ENCODE results near the gene FGF14. TPM values are rescaled to one million over a fixed set of nuclear protein-coding genes. Genes with fewer than 3 reads are reported as not detected.

The FGF14 gene
- polyA plus RNA-seq, 1 donor = 0.04 TPM

DNA sequence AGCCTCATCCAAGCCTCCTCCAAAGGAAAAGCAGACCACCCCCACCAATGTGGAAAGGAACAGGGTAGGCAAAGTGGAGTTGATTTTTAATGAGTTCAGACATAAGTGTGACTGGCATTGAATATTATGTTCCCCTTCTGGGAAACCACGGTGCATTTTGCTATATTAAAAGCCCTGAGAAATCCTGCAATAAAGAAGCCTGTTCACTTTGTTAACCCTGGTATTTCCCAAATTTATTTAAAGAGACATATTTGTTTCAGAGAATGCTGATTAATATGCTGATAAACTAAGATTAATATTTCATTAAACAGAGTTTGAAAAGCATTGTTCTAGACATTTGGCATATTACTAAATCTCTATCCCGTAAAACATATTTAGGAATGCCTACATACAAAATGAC lies 151.4 kb downstream of the FGF14 start:
- no peak for DNase-seq

DNA sequence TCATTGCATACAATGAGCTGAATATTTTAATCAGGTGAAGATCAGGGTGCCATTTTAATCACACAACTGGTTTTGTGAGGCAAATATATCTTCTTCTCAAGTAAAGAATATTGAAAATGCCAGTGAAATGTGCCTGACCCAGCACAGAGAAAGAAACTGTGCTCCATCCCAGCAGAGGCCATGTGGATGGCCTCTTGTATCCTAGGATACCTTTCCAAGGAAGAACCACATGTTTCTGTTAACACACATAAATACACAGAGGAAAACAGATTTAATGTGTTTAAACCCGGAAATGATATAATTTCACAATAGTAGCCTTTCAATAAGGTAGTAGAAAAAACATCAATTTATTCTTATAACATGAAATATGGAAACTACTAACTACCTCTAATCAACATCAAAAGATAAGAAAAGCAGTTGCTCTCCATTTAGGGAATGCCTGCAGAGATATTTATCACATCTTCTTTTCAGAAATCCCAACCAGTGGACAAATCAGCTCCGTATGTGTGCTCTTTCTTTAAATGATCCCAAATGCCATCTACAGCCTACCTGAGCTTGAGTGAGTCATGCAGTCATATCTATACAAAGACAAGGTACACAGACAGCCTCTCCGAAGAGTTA lies 157.1 kb downstream of the FGF14 start:
- DNase-seq = no peak

DNA sequence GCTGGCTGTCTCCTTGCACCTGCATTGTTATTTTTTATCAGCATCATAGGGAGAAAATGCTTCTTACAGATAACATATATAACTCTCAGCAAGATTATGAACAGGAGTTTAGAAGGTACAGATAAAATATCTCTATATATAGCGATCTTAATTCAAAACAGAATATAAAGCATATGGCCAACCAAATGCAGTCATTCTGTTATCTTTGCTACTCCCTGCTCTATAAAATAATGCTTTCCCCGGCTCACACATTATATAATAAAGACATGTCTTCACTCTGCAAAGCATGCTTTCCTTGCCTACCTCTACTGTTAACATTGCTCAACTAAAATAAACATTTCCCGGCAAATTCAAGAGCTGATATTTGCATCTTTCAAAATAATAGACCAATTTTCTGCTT lies 161.7 kb downstream of the FGF14 start:
- no peak for DNase-seq

DNA sequence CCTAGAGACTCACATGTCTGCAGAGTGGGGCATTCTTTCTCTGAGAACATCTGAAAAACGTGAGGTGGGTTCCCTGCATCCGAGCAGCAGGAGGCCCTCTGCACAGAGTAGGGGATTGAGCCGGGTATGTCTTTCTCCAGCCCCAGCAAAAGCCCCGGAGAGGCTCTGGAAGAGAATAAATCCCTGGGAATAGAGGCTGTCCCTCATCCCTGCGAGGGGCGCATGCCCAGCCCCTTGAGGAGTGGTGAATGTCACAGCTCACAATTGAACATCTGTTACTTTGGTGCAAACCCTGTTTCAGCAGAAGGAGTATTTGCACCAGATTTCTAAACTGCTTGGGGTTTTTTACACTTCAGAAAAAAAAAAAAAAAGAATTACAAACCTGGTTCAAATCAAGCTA lies 164.6 kb downstream of the FGF14 start:
- no peak for DNase-seq

DNA sequence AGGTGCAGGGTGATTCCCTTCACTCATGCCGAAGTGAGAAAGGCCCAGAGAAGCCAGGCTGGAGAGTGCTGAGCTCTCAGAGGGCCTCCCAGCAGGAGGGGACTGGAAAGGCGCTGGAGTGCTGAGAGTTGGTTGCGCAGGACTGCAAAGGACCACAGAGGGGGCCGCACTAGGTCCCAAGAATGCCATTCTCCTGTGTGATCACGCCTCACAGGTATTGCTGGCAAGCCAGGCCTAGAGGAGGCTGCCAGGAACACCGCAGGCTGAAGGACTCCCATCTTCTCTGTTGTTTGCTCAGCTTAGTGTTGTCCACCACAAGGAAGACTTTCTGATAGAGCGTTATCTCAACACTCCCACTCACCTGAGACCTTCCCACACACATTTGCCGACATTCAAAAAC lies 165.0 kb downstream of the FGF14 start:
- no peak for DNase-seq

DNA sequence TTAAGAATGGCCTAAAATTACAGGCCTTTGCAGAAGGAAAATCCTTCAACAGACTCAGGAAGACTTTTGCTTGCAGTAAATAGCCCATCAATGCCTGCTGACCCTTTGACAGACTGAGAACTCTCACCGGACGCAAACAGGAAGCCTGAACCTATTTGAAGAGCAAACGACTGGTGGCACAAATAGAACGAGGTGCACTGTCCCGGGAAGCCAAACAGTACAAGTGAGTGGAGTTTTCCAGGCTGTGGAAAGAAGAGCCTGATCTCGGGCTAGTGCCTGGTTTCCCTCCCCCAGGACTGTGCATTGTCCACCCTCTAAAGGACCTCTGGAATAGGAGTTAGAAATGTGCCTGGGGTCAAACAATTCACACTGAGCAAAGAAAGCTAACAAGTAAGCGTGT lies 165.5 kb downstream of the FGF14 start:
- DNase-seq = no peak

DNA sequence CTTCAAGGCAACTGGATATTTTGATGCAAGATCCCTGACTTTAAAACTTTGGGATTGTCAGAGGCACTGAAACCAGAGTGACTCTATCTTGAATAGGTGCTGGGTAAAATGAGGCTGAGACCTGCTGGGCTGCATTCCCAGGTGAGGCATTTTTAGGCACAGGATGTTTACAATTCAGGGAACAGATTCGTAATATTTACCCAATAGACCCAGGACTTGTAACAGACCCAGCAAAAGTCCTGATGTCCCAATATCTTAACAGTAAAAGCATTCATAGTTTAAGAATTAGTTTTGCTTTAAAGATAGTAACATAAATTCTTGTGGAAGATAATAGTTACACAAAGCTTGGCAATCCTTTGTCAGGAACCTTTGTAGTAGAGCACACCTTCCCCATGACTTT lies 166.2 kb downstream of the FGF14 start:
- DNase-seq = no peak

DNA sequence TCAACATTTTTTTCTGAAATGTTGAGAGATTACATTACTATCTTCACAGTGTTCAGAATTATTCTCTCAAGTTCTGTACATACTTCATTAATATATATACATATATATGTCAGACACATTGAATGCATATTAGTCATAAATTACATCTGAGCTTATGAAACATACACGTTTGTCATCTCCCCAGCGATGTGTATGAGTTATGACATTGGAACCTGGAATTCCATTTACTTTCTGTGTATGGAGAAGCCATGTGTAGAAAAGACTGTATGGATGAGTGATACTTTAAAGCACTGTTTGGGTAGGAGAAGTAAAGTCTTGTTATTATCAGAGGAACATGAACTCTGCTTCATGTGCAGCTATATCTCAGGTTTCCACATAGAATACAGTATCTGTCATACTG lies 167.2 kb downstream of the FGF14 start:
- no peak for DNase-seq

DNA sequence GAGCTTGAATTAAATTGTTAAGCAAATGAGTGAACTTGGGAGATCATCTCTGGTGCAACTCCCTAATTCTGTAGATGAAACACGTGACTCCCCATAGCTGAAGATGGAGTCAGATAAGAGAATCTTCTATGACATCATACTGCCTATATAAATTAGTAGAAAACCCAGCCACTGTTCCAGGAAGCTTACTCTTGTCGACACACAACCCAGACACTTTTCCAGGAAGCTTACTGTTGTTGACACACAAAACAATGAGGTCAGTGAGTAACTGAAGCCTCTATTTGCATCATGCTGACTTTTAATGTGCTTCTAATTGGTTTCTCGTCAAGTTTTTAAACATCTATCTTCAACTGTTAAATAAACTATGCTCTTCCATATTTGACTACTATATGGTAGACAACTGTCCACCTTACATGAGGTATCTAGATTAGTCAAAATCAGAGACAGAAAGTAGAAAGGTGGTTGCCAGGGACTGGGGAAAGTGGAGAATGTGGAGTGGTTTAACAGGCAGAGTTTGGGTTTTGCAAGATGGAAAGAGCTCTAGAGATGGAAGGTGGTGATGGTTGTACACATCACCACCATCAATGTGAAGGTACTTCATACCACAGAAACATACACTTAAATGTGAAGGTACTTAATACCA lies 168.2 kb downstream of the FGF14 start:
- DNase-seq = no peak

DNA sequence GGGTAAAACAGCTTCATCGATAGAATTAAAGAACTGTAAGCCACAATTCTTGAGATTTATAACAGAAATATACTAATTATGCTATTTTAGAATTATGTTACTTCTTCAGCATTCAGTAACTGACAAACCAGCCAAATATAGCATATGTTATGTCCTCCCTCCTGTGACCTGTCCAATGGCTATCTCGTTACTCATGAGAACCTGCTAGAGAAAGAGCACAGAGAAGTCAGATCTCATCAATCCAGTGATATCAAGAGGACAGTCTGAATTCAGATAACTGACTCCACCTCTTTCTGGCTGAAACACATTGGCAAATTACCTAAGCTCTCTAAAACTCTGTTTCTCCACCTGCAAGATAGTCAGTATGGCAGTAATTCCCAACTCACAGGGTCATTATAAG lies 170.4 kb downstream of the FGF14 start:
- DNase-seq = no peak

DNA sequence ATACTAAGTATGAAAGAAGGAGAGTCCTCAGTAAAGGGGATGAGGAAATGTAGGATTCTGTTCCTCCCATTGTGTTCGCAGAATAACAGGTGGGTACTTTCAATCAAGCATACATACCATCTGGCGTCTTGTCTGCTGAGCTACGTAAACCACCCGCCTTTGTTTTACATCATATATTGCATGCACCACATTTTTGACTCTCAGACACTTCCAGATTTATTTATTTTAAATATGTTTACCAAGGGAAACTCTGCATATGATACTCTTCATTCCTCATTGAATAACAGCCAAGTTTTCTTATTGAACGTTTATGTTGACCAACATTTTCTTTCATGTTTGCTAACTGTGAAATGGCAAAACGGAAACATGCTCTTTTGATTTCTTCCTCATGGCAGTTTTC lies 174.1 kb downstream of the FGF14 start:
- no peak for DNase-seq

DNA sequence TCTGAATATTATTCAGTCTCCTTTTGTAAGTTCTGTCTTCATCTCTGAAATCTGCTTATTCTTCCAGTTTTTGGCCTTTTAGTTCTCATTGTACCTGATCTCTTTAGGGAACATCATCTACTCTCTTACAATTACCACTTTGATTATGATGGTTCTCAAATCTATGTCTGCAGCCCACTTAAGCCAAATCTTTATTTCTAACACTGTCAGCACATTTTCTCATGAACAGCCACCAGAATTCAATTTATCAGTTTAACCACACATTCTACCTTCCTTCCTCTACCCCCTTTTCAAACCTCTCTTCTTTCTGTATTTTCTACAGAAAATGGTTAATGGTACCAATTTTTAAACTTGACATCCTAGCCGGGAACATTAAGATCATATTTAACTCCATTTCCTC lies 175.3 kb downstream of the FGF14 start:
- no peak for DNase-seq

DNA sequence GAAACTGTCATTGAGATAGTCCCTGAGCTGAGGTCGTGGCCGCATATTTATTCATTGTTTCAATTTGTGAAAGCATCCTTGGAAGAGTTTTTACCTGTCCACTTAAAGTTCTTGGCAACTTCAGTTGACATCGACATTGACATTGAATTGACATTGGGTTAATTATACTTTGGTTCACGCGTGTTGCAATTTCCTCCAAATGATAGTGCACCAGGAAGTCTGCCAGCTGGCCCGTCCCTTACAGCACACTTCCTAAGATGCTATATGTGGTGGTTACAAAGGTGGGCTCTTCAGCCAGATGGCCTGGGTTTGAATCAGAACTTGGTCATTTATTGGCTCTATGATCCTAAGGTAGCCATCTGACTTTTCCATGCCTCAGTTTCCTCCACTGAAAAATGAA lies 176.0 kb downstream of the FGF14 start:
- DNase-seq = no peak

DNA sequence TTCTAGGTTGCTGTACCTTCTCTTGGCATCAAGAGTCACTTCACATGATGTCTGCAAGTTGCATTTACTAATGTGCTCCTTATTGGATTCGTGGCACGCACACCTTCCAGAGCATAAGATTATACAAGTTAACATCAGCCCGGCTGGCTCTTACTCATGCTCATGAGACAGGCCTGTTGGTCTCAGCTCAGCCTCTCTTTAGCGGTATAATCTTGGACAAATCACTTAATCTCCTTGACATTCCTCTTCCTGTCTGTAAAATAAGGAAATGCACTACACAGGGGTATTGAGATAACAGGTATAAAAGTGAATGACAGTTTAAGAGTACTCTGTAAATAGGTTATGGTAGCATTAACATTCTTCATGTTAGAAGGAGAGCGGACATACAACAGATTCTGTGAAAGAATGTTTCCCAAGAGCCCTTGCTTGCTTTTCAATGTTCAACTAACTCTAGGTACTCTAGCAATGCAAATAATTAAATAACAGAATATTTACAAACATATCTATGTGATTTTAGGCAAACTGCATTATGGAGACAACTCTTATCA lies 181.1 kb downstream of the FGF14 start:
- no peak for DNase-seq

DNA sequence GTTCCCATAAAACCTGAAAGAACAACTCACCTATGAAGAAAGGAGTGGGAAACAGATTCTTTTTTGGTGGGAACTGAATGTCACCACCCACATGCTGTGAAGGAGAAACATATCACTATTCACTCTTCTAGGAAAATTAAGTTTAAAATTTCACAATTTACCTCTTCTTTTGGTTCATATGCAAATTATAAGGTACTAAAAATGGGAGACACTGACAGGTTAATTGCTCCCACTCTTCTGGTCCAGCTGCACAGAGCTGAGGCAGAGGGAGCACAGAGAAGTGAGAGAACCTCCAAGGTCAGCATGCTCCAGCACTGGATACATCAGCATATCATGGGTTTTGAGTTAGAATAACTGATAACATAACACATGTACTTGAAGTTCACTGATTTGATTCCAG lies 186.9 kb downstream of the FGF14 start:
- DNase-seq = no peak

DNA sequence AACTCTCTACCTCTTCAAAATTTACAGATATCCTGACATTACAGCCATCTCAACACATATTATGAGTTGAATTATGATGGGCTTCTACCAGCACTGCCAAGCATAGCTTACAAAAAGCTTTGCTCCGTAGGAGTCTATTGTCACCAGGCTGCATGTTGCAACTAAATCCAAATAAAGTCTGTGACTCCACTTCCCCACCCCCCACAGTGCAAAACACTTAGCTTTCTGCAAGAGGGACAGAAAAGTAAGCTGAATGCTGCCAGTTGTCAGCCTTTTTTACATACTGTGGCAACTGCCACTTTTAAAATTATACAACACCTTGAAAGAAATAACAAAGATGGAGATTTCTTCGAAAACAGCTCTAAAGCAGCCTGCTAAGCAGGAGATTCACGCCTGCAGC lies 189.1 kb downstream of the FGF14 start:
- no peak for DNase-seq

DNA sequence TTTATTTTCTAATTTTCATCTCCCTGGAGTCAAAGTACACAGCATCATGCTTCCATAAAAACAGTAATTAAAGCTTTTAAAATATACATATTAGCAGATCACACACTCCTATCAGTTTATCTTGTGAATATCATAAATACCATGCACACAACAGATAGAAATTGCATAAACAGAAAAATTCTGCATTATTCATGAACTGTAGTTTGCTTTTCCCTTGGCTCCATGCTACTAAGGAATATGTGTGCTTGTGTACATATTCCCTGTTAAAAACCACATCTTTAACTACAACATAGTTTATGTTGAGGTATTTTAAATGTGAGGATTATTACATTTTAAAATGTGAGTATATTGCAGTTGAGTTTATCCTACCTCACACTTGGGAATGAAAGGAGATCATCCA lies 193.5 kb downstream of the FGF14 start:
- no peak for DNase-seq

DNA sequence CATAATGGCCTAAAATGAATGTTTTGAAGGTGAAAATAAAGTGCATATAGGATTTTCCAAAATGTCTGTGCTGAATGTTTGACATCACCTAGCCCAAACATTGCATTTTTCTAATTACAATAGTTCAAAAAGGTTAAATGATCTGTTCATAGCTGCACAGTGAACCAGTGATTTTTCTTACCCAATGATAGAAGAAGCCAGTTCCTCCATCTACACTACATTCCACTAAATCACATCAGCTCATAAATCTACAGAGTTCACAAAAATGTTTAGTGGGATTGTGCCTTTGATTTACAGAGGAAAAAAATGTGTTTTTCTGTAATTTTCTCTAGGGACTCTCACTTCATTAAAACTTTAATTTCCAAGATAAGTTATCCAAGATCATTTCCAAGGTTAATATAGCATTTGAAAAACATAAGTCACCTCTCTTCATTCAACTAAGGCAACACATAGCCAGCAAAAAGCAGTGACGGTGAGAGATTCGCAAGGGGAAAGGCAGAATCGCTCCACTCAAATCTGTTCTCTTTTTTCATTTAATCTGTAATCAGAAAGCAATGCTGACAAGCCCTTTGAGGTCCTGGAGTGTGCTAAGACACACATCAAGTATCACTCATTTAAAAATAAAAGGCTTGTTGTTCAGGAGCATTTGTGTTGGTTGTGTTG lies 194.0 kb downstream of the FGF14 start:
- DNase-seq = no peak

DNA sequence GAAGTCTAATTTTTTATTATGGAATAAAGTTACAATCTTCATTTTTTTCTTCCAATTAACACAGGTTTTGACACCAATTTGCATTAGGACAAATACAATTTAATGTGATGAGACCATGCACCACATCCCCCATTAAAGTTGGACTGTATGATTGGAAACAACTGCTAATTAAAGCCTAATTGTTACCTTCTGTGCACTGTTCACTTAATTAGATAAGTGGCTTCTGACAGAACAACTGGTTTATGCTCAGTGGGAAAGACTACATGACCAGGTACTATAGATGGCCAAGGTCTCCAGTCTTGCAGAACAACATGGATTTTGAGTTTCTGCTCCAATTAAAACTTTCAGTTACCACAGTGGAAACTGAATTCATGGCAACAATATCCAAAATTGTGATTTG lies 198.1 kb downstream of the FGF14 start:
- DNase-seq = no peak

DNA sequence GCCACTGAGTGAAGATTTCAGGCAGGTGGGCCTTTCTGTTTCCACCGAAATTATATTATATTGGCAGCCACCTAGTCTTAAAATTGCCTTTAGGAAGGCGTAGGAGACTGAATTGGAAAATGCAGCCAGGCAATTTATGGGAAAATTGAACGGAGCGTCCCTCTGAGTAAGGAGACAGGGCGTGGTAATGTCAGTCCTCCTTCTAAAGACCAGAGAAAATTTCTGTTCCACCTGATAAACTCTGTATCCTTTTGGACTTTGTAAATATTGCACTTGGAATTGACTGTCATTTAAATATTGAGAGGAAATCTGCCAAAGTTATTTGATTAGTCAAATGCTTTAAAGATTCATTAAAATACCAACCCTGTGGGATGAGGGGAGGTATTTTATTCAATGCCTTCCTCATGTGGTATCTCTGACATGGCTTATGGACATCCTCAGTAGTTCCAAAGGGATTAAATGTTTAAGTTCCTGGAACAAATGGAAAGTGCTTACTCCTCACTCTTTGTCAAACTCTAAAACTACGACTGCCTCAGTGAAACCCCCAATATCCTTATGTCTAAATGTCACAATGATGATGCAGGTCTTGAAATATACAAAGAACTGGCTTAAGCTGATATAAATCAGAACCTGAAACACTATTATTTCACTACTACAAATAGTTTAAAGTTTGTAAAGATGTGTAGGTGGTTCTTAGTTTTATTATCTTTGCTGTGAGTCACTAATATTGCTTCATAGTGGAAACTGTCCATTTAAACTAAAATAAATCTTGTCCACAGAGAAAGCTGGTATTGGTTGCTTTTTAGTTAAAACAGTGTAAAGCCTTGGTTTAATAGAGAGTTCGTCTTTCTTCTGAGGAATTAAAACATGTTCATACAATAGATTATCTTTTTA lies 203.2 kb downstream of the FGF14 start:
- DNase-seq = no peak

DNA sequence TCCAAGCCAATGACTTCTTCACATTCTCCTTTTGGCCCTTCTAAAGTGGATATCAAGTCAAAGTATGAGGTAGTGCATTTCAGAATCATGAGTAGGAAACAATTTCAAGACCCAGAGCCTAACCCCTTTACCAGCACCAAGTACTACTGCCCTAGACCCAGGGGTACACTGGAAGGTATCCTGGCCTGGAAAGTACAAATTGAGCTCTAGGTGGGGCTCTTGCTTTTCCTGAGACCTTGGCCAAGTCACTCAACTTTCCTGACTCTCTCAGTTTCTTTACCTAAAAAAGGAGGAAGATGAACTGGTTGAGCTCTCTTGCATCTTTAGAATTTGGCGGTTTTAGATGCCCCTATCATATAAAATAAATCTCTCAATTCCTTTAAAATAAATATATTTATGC lies 204.7 kb downstream of the FGF14 start:
- no peak for DNase-seq

DNA sequence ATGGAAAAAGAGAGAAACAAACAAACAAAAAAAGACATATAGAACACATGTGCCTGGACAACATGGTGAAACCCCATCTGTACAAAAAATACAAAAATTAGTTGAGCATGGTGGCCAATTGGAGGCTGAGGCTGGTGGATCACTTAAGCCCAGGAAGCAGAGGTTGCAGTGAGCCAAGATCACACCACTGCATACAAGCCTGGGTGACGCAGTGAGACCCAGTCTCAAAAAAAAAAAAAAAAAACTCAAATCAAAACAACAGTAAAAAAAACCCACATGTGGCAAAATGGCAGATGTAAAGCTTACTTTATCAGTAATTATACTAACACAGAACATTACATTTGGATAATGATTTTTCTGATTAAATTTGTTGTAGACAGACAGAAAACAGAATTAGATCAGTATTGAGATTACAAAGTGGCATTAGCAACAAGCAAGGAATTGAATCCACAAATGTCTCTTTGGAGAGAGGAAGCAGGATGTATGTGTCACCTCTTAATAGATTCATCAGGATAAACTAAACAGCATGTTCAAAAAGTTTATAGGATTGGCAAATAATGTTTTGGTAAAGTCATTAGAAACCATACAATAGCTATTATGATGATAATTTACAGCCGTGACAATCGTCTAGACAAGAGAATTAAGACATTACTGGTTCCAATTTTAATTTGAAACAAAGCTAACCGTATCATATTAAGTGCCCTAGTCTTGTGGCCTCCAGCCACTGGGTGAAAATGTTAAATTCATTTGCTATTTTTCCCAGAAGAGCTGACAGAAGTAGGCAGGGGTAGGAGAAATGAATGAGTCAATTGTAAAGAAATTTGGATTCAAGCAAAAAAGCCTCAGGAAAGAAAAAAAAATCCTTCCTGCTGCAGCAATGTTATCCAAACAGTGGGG lies 206.0 kb downstream of the FGF14 start:
- DNase-seq = no peak
